Fibroblast of skin of scalp (primary cell): Measurements from ENCODE around the gene OLA1.

Experiments used
- DNase-seq: peaks from one replicate; pipeline ENCODE4 v3.0.0-alpha.2; 2013

The OLA1 gene

GRCh38 chr2:174031226-174031625 lies 217.1 kb downstream of the OLA1 start:
- DNase-seq = no peak

DNA sequence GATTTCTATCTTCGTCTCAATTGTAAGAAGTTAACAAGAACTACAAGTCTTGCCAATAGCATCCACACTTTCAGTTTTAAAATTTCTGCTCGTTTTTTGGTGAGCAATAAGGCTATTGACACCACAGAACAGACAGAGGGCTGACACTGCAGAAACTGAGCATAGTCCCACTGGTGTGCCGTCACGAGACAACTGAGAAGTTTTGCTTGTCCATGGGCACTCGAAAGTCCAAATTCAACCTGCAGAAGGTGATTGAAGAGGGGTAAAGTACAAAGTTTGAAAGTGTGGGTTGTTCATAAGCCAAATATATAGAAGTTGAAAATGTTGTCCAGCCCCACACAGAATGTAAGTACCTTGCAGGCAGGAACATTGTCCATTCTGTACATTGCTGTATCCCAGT lies 219.4 kb downstream of the OLA1 start:
- no peak for DNase-seq

- no peak for DNase-seq
Observed at GRCh38 chr2:174027956-174028355, 220.4 kb downstream of the OLA1 start.

DNA sequence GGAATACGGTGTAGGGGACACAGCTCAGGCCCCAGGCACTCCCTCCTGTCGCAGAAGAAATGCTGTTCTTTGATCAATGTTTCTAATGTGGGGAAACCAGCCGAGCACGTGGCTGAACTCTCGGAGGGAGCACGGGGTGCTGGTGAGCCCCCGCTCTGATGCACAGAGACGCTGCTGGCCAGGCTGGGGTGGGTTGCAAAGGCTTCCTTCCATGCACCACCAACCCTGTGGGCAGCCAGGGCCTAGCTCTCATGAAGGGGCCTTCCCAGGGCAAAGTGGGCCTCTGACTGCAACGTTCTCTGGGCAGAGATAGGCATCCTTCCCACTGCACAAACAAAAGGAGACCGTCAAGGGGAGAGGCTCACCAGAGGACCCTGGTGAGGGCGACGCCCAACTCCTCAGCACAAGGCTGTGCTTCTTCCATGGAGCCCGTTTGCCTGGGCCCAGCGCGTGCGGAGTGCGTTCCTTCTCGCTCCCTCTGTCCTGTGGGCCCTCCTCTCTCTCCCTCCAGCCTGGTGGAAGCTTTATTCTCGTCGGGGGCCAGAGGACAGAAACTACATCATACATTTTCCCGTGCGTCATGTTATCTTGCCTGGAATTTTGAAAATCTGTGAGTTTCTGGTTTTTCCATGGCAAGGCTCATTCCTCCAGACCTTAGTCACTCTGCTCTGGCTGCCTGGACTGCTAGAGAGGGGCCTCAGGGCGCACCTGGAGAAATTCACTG lies 222.0 kb downstream of the OLA1 start:
- DNase-seq = peak; percentile 58

GRCh38 chr2:174025271-174026121 lies 222.8 kb downstream of the OLA1 start:
- DNase-seq = peak; percentile 92

- DNase-seq = peak; percentile 79
Observed at GRCh38 chr2:174024524-174025270, 223.6 kb downstream of the OLA1 start.

DNA sequence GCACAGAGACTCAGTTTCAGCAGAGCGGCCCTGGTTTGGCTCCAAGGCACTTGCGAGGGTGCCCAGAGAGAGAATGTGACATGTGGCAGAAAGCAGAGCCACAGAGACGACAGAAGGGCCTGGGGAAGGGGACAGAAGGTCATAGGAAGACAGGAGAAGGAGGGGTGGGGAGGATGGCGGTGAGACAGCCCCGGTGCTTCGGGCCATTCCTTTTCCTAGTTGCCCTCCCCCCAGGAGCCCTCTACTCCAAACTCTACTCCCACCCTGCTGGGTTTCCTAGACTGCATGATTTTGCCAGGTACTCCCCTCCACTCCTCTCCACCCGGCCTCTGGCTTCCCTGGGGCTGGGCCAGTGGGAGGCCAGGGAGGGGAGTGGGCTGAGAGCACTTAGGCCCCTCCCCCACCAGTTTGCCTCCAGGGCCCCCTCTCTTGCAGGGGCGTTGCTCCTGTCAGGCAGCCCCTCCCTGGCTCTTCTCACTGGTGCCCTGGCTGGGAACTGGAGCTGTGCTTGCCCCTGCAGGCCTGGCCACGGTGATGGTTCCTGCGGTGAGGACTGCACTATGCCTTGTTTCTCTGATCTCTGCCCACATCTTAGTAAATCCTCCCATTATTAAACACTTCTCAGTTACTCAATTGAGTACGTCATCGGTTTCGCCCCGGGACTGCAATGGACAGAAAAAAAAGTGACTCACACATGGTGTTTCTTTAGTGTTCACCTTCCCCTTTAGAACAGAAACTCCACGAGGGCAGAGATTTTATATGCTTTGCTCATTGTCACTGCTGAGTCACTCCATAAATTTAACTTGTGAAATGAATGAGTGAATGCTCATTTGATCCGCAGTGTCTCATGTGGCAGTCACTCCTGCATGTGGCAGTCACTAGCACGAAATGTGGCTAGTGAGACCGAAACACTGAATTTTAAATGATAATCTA lies 224.5 kb downstream of the OLA1 start:
- DNase-seq = peak; percentile 74
